Common myeloid progenitor, CD34-positive (primary cell): ENCODE results near the gene ZDHHC7.

ENCODE experiments used
- CTCF ChIA-PET: fragments of 350-600 bp; sonication (Branson Sonifier 250); formaldehyde crosslinking; loops from one replicate; lab custom pipeline; 2021; ENCODE audit warnings: antibody characterized with exemption; lab: Charles Lee
- POLR2A ChIA-PET: fragments of 350-600 bp; sonication (Branson Sonifier 250); formaldehyde crosslinking; loops from one replicate; lab custom pipeline; 2021; ENCODE audit warnings: antibody characterized with exemption; lab: Charles Lee
- DNase-seq, 3 donors: peaks; one replicate each; pipeline versions ENCODE4 v3.0.0 to v3.0.0-alpha.2; 2013
- H3K27ac ChIP-seq, 2 experiments: 1 replicate in 1 of 2; 2 replicates in 1 of 2; pipeline ENCODE4 v1.7.0; 2013; ENCODE audit warnings: inconsistent platforms in 2 of 2, low read length in 2 of 2, mild to moderate bottlenecking in 2 of 2, low read depth in 1 of 2, moderate library complexity in 1 of 2; ENCODE audit not compliant: severe bottlenecking in 2 of 2, insufficient read depth in 1 of 2, poor library complexity in 1 of 2
- H3K27me3 ChIP-seq, 5 experiments: replicated peaks in 2 of 5; 1 replicate in 3 of 5; 2 replicates in 2 of 5; pipeline versions ENCODE4 v1.6.1 to v1.7.0; 2013; ENCODE audit warnings: low read length in 4 of 5, mild to moderate bottlenecking in 2 of 5, moderate library complexity in 2 of 5, inconsistent platforms in 1 of 5; ENCODE audit not compliant: insufficient read depth in 5 of 5, control insufficient read depth in 4 of 5
- H3K36me3 ChIP-seq, 4 experiments: 1 replicate in 2 of 4; 2 replicates in 2 of 4; pipeline versions ENCODE4 v1.6.1 to v1.7.0; 2013; ENCODE audit warnings: low read length in 3 of 4, control low read depth in 1 of 4, mild to moderate bottlenecking in 1 of 4; ENCODE audit not compliant: control insufficient read depth in 4 of 4, insufficient read depth in 4 of 4
- H3K4me1 ChIP-seq, 4 experiments: 1 replicate in 3 of 4; 2 replicates in 1 of 4; pipeline versions ENCODE4 v1.6.1 to v1.7.1; 2013; ENCODE audit warnings: low read length in 3 of 4, mild to moderate bottlenecking in 3 of 4, control low read depth in 1 of 4, inconsistent platforms in 1 of 4, moderate library complexity in 1 of 4; ENCODE audit not compliant: control insufficient read depth in 4 of 4, insufficient read depth in 4 of 4; ENCODE audit errors: control extremely low read depth in 1 of 4
- H3K4me3 ChIP-seq, 7 experiments: 1 replicate in 4 of 7; 2 replicates in 3 of 7; pipeline versions ENCODE4 v1.5.1 to v1.7.0; 2013; ENCODE audit warnings: mild to moderate bottlenecking in 7 of 7, low read length in 6 of 7, moderate library complexity in 6 of 7, inconsistent platforms in 2 of 7, low read depth in 2 of 7, control low read depth in 1 of 7; ENCODE audit not compliant: insufficient read depth in 4 of 7, control insufficient read depth in 1 of 7; ENCODE audit errors: extremely low read depth in 1 of 7
- H3K9me3 ChIP-seq, 5 experiments: 1 replicate in 4 of 5; 2 replicates in 1 of 5; pipeline versions ENCODE4 v1.6.1 to v1.7.1; 2013; ENCODE audit warnings: low read length in 4 of 5, mild to moderate bottlenecking in 2 of 5, inconsistent platforms in 1 of 5, low read depth in 1 of 5, moderate library complexity in 1 of 5; ENCODE audit not compliant: control insufficient read depth in 4 of 5, insufficient read depth in 2 of 5; ENCODE audit errors: control extremely low read depth in 1 of 5
- WGBS: methylation state at CpG from one replicate; pipeline ENCODE4 v1.1.5; 2013; ENCODE audit not compliant: insufficient coverage; 5-methylcytosine and 5-hydroxymethylcytosine counted together

The ZDHHC7 gene

GRCh38 chr16:84979516-84979915 lies 31.8 kb downstream of the ZDHHC7 start:
- CTCF ChIA-PET = interaction anchor here (0.8 to 3.0 kb wide), 5 partner anchors 9 to 107 kb away, joined by 3 to 10 read pairs (median 4); no protein-coding TSS in a partner anchor
- WGBS = 97% methylated on average over 3 of the region's 4 CpGs

GRCh38 chr16:84976644-84977400 lies 34.5 kb downstream of the ZDHHC7 start:
- CTCF ChIA-PET = interaction anchor here (1.4 to 4.0 kb wide), 2 partner anchors 51 to 222 kb away, joined by 4 to 22 read pairs; no protein-coding TSS in a partner anchor
- H3K36me3 ChIP-seq = peaks cover 5 to 74% (median 46%) of the 10 kb centered on the region in 4 experiments
- POLR2A ChIA-PET = no interaction called here

More at GRCh38 chr16:84979516-84979915, 31.8 kb downstream of the ZDHHC7 start:
- Histone ChIP-seq H3K9me3 (no peaks in the 10 kb centered on the region), H3K27ac (no peak overlapping the region), H3K4me1 (peaks cover 0 to 14% (median 6%) of the 10 kb centered on the region in 4 experiments), H3K27me3 (no peaks in the 10 kb centered on the region), H3K36me3 (peaks cover 5 to 71% (median 47%) of the 10 kb centered on the region in 4 experiments), H3K4me3 (no peak overlapping the region)
- DNase-seq = no peak
- POLR2A ChIA-PET = interaction anchor here (0.8 kb wide), 1 partner anchor 121 kb away, joined by 3 read pairs; no protein-coding TSS in a partner anchor

GRCh38 chr16:84975522-84975921 lies 35.8 kb downstream of the ZDHHC7 start:
- peaks cover 2 to 61% (median 37%) of the 10 kb centered on the region in 4 experiments for H3K36me3 ChIP-seq
- H3K9me3 ChIP-seq = no peaks in the 10 kb centered on the region
- no peaks in the 10 kb centered on the region for H3K27me3 ChIP-seq
- peaks cover 0 to 8% (median 2%) of the 10 kb centered on the region in 4 experiments for H3K4me1 ChIP-seq
- 98% methylated on average over 22 of the region's 22 CpGs for WGBS
- H3K27ac ChIP-seq = no peak overlapping the region
- CTCF ChIA-PET = interaction anchor here (0.7 to 8.2 kb wide), 8 partner anchors 18 to 236 kb away, joined by 3 to 145 read pairs (median 4); no protein-coding TSS in a partner anchor
- no peak overlapping the region for H3K4me3 ChIP-seq
- POLR2A ChIA-PET = no interaction called here
- no peak for DNase-seq

More at GRCh38 chr16:84976644-84977400, 34.5 kb downstream of the ZDHHC7 start:
- H3K9me3 ChIP-seq = no peaks in the 10 kb centered on the region
- H3K4me3 ChIP-seq = no peak overlapping the region
- no peak for DNase-seq
- 92% methylated on average over 14 of the region's 17 CpGs for WGBS
- no peak overlapping the region for H3K27ac ChIP-seq
- H3K27me3 ChIP-seq = no peaks in the 10 kb centered on the region
- peaks cover 0 to 8% (median 2%) of the 10 kb centered on the region in 4 experiments for H3K4me1 ChIP-seq

- Histone ChIP-seq H3K4me1 (peaks cover 0 to 8% (median 2%) of the 10 kb centered on the region in 4 experiments), H3K4me3 (no peak overlapping the region), H3K27ac (no peak overlapping the region), H3K9me3 (no peaks in the 10 kb centered on the region), H3K36me3 (peaks cover 2 to 60% (median 37%) of the 10 kb centered on the region in 4 experiments), H3K27me3 (no peaks in the 10 kb centered on the region)
- WGBS = 96% methylated on average over 12 of the region's 12 CpGs
- ChIA-PET CTCF (interaction anchor here (0.7 to 8.2 kb wide), 8 partner anchors 17 to 236 kb away, joined by 3 to 145 read pairs (median 4); no protein-coding TSS in a partner anchor), POLR2A (no interaction called here)
- DNase-seq = no peak
Measured at GRCh38 chr16:84975066-84975465, 36.3 kb downstream of the ZDHHC7 start.

- Histone ChIP-seq H3K4me3 (no peak overlapping the region), H3K4me1 (peaks cover 0 to 8% (median 2%) of the 10 kb centered on the region in 4 experiments), H3K36me3 (peaks cover 2 to 53% (median 37%) of the 10 kb centered on the region in 4 experiments), H3K27me3 (peaks cover 0 to 5% (median 0%) of the 10 kb centered on the region in 5 experiments), H3K9me3 (no peaks in the 10 kb centered on the region), H3K27ac (no peak overlapping the region)
- 95% methylated on average over 16 of the region's 23 CpGs for WGBS
- ChIA-PET POLR2A (interaction anchor here (0.6 kb wide), 1 partner anchor 84 kb away, joined by 3 read pairs; no protein-coding TSS in a partner anchor), CTCF (interaction anchor here (0.6 to 8.3 kb wide), 10 partner anchors 9 to 234 kb away, joined by 3 to 207 read pairs (median 6); no protein-coding TSS in a partner anchor)
- no peak for DNase-seq
Measured at GRCh38 chr16:84973776-84974523, 37.4 kb downstream of the ZDHHC7 start.

- CTCF ChIA-PET = interaction anchor here (0.6 to 8.3 kb wide), 15 partner anchors 8 to 234 kb away, joined by 3 to 207 read pairs (median 5); no protein-coding TSS in a partner anchor
- Histone ChIP-seq H3K4me1 (peaks cover 0 to 8% (median 2%) of the 10 kb centered on the region in 4 experiments), H3K27me3 (peaks cover 0 to 5% (median 0%) of the 10 kb centered on the region in 5 experiments), H3K27ac (no peak overlapping the region), H3K36me3 (peaks cover 2 to 51% (median 34%) of the 10 kb centered on the region in 4 experiments), H3K4me3 (no peak overlapping the region), H3K9me3 (no peaks in the 10 kb centered on the region)
- DNase-seq = no peak
- POLR2A ChIA-PET = interaction anchor here (0.6 kb wide), 1 partner anchor 84 kb away, joined by 3 read pairs; no protein-coding TSS in a partner anchor
- 98% methylated on average over 13 of the region's 15 CpGs for WGBS
Measured at GRCh38 chr16:84973236-84973635, 38.1 kb downstream of the ZDHHC7 start.
